ENCODE measurements around the gene MORN1.

- TF ChIP-seq CTCF (IDR thresholded peaks at IDR 0.05; ENCODE audit: poor library complexity, severe bottlenecking) (no peak), EP300 (conservative IDR thresholded peaks at IDR 0.05; ENCODE audit: poor library complexity, severe bottlenecking) (no peak)
Measured at GRCh38 chr1:2286923-2287322, 104.4 kb downstream of the MORN1 start.

Data from neural cell (in vitro differentiated cells).